IPS DF 6.9 (cell line): Measurements from ENCODE around the gene EEFSEC.

Experiments
- DNase-seq: peaks from one replicate; pipeline ENCODE4 v3.0.0-alpha.2; 2013; ENCODE audit warnings: low read depth, low spot score
- H3K27ac ChIP-seq: one replicate; pipeline ENCODE4 v1.5.1; 2013; ENCODE audit warnings: low read length, control low read depth
- H3K27me3 ChIP-seq: 2 replicates; pipeline ENCODE4 v1.6.1; 2013; ENCODE audit warnings: mild to moderate bottlenecking, low read length; ENCODE audit not compliant: control insufficient read depth, insufficient read depth
- H3K36me3 ChIP-seq: 2 replicates; pipeline ENCODE4 v1.6.1; 2013; ENCODE audit warnings: low read length; ENCODE audit not compliant: control insufficient read depth, insufficient read depth
- H3K4me1 ChIP-seq: 2 replicates; pipeline ENCODE4 v1.6.1; 2013; ENCODE audit warnings: low read length; ENCODE audit not compliant: control insufficient read depth, insufficient read depth
- H3K4me3 ChIP-seq: 2 replicates; pipeline ENCODE4 v1.5.1; 2013; ENCODE audit warnings: mild to moderate bottlenecking, low read length
- H3K9me3 ChIP-seq: 2 replicates; pipeline ENCODE4 v1.6.1; 2013; ENCODE audit warnings: low read length, inconsistent platforms; ENCODE audit not compliant: control insufficient read depth, insufficient read depth
- WGBS: extraction: QIAGEN DNeasy Blood & Tissue Kit; methylation state at CpG from one replicate; pipeline ENCODE4 v1.1.7; 2013; ENCODE audit warnings: mixed read lengths, missing lambda C conversion rate; ENCODE audit not compliant: insufficient read length, insufficient coverage; 5-methylcytosine and 5-hydroxymethylcytosine counted together

EEFSEC gene

DNA sequence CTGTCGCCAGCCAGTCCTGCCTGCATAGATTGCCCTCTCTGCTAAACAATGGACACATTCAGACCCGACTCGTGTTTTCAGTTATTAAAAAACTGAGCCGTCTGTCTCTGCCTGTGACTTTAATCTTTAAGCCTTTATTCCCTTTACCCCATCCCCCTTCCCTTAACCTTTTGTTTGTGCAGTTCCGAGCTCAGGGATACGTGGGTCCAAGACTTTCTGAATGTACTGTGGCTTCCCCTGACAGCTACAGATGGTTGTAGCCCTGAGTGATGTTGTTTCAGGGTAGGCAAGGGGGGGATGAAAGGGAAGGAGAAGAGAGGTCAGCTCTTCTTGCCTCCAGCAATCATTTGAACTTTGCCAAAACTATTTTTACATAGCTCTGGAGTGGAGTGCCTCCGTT, 44.6 kb downstream of the EEFSEC start:
- no CpG with 5 or more reads among the region's 7 CpGs for WGBS
- H3K9me3 ChIP-seq = no peaks in the 10 kb centered on the region
- peaks cover 4% of the 10 kb centered on the region for H3K4me1 ChIP-seq
- no peaks in the 10 kb centered on the region for H3K36me3 ChIP-seq
- no peak overlapping the region for H3K4me3 ChIP-seq
- H3K27ac ChIP-seq = no peak overlapping the region
- H3K27me3 ChIP-seq = no peaks in the 10 kb centered on the region
- no peak for DNase-seq

DNA sequence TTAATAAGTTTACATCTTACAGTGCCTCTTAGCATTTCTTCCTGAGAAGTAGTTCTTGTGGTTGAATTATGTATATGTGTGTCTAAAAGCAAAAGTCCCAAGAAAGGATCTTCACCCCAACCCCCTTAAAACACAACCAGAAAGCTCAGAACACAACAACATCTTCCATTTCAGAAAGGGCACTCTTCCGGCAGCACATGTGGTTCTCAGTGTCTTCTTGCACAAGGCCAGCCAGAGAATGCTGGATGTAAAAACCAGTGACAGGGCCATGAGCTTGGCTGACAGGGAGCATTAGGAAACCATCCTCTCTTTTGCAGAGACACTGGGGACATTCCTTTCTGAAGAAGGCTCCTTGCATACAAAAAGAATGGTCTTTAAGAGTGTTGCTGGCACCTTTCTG, 45.0 kb downstream of the EEFSEC start:
- H3K4me3 ChIP-seq = no peak overlapping the region
- no peaks in the 10 kb centered on the region for H3K36me3 ChIP-seq
- H3K27ac ChIP-seq = no peak overlapping the region
- no peaks in the 10 kb centered on the region for H3K27me3 ChIP-seq
- DNase-seq = no peak
- no peaks in the 10 kb centered on the region for H3K9me3 ChIP-seq
- peaks cover 3% of the 10 kb centered on the region for H3K4me1 ChIP-seq
- no CpG with 5 or more reads among the region's 1 CpG for WGBS

DNA sequence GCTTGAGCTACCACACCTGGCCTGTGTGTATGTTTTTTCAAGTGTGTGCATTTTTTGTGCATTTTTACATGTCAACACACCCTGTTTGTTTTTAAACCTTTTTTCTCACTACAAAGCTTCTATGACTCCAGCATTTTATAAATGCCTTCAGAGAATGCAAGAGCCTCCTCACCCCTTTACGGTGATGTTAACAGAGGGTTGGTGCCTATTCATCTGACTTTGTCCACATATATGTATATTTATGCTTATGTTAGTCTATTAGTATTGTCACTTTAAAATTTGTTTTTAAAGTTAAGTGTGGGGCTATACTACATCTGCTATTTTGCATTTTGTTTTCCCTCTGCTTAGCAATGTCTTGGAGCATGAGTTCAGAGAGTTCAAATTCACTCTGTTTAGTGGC, 45.8 kb downstream of the EEFSEC start:
- no CpG with 5 or more reads among the region's 1 CpG for WGBS

DNA sequence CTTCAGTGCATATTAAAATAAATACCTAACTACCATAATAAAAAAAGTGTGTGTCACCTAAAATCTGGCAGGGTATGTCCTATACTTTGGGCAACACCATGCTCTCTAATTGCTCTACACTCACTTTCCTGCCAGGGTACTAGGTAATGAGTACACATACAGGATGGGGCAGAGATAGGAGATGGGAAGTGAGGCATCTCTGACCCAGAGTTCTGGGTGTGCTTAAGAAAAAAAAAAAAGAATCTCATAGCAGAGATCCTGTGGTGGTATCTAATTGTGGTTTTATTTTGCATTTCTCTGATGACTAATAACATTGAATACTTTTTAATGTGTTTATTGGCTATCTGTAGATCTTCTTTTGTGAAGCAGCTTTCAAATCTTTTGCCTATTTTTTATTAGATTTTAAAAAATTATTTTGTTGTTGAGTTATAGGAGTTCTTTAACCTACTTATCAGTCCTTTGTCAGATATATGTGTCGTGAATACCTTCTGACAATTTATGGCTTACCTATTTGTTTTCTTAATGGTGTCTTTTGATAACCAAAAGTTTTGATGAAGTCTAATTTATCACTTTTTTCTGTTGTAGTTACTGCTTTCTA, 48.0 kb downstream of the EEFSEC start:
- peaks cover 4% of the 10 kb centered on the region for H3K4me1 ChIP-seq
- no CpG with 5 or more reads among the region's 1 CpG for WGBS
- H3K36me3 ChIP-seq = no peaks in the 10 kb centered on the region
- no peak overlapping the region for H3K4me3 ChIP-seq
- no peaks in the 10 kb centered on the region for H3K9me3 ChIP-seq
- DNase-seq = no peak
- H3K27ac ChIP-seq = no peak overlapping the region
- no peaks in the 10 kb centered on the region for H3K27me3 ChIP-seq

More for the DNA sequence above, 45.8 kb downstream of the EEFSEC start:
- Histone ChIP-seq H3K9me3 (no peaks in the 10 kb centered on the region), H3K27me3 (no peaks in the 10 kb centered on the region), H3K4me3 (no peak overlapping the region), H3K36me3 (no peaks in the 10 kb centered on the region), H3K27ac (no peak overlapping the region), H3K4me1 (peaks cover 3% of the 10 kb centered on the region)
- DNase-seq = no peak

DNA sequence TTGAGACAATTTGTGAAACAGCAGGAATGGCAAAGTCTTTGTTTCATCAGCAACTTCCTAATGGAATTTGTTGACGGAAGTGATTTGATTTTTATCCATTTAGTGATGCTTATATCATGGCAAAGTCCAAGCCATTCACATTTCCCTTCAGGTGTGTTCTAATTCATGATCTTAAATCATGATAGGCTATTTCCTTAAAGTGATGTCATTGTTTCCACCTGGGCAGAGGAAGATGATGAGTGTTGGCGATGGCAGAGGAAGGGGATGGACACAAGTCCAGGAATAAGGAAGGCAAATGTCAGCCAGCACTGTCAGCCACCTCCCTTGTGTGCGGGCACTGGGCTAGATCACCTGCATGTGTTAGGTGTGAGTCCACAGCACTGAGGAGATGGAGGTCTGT, 49.9 kb downstream of the EEFSEC start:
- Histone ChIP-seq H3K27me3 (no peaks in the 10 kb centered on the region), H3K27ac (no peak overlapping the region), H3K4me1 (peaks cover 4% of the 10 kb centered on the region), H3K36me3 (no peaks in the 10 kb centered on the region), H3K9me3 (no peaks in the 10 kb centered on the region), H3K4me3 (no peak overlapping the region)
- no peak for DNase-seq
- no CpG with 5 or more reads among the region's 3 CpGs for WGBS

- H3K36me3 ChIP-seq = no peaks in the 10 kb centered on the region; the same call in 1 of the 2 replicates
- H3K9me3 ChIP-seq = no peaks in the 10 kb centered on the region
- WGBS = no CpG with 5 or more reads among the region's 3 CpGs
- H3K27ac ChIP-seq = no peak overlapping the region
- no peak overlapping the region for H3K4me3 ChIP-seq
- DNase-seq = no peak
- peaks cover 2% of the 10 kb centered on the region; the same call in 1 of the 2 replicates for H3K4me1 ChIP-seq
- H3K27me3 ChIP-seq = no peaks in the 10 kb centered on the region
Measured at GRCh38 chr3:128205558-128206145, 52.4 kb downstream of the EEFSEC start.

DNA sequence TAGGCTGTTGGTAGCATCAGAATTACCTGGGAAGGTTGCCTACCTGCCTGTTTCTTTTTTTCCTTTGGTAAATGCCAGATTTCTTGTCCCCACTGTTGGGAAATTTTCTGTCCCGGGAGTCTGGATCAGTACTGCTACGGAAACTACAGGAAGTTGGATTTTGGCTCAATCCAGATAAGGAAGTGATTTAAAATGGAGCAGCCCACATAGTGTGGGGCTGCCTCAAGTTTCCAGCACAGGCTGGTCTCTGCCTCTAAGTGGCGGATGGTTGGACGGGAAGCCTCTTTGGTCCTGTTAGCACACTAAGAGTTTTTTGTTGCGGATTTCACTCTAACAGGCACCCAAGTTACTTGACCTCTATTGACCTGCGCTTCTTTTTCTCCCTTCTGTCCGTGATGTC, 54.7 kb downstream of the EEFSEC start:
- no peak overlapping the region for H3K4me3 ChIP-seq
- H3K9me3 ChIP-seq = no peaks in the 10 kb centered on the region
- no peak for DNase-seq
- WGBS = no CpG with 5 or more reads among the region's 7 CpGs
- no peaks in the 10 kb centered on the region; the same call in 1 of the 2 replicates for H3K36me3 ChIP-seq
- H3K27me3 ChIP-seq = no peaks in the 10 kb centered on the region
- H3K27ac ChIP-seq = no peak overlapping the region
- peaks cover 2% of the 10 kb centered on the region; the same call in 1 of the 2 replicates for H3K4me1 ChIP-seq

DNA sequence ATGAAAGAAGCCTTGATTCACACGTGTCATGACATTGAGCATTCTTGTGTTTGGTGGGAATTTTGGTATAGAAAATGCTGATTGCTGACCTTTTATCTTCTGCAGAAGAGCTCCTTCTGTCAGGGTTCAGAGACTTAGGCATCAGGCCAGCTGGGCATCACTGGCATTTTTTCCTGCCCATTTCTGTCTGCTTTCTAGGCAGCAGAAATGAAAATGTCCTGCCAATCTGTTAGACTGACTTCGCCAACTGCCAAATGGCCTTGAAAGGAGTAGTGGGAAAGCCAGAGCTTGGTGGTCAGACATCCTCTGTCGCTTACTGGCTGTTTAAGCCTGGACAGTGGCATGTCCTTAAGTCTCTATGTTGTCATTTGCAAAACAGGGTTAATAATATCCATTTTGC, 57.4 kb downstream of the EEFSEC start:
- no peaks in the 10 kb centered on the region; the same call in 1 of the 2 replicates for H3K36me3 ChIP-seq
- H3K4me3 ChIP-seq = no peak overlapping the region
- H3K27ac ChIP-seq = no peak overlapping the region
- WGBS = no CpG with 5 or more reads among the region's 3 CpGs
- H3K27me3 ChIP-seq = no peaks in the 10 kb centered on the region
- no peaks in the 10 kb centered on the region for H3K9me3 ChIP-seq
- H3K4me1 ChIP-seq = no peaks in the 10 kb centered on the region
- no peak for DNase-seq

DNA sequence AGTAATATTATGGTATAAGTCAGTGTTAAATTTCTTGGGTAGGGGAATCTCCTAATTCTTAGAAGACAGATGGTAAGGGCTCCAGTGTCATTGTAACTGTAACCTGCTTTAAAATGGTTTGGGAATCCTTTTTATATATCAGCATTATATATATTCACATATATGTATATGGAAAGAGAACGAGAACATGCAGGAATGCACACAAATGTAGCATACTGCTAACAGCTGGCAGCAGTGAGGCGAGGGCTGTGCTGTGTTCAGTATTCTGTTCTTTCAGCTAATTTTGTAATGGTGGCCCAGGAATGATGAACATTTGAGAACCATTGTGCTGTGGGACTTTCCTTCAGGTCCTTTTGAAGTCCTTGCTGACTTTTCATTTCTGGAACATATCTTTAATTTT, 60.8 kb downstream of the EEFSEC start:
- Histone ChIP-seq H3K9me3 (no peaks in the 10 kb centered on the region), H3K4me1 (peaks cover 1% of the 10 kb centered on the region; the same call in 1 of the 2 replicates), H3K4me3 (no peak overlapping the region), H3K36me3 (no peaks in the 10 kb centered on the region; the same call in 1 of the 2 replicates), H3K27ac (no peak overlapping the region), H3K27me3 (no peaks in the 10 kb centered on the region)
- DNase-seq = no peak
- no CpG with 5 or more reads among the region's 2 CpGs for WGBS

DNA sequence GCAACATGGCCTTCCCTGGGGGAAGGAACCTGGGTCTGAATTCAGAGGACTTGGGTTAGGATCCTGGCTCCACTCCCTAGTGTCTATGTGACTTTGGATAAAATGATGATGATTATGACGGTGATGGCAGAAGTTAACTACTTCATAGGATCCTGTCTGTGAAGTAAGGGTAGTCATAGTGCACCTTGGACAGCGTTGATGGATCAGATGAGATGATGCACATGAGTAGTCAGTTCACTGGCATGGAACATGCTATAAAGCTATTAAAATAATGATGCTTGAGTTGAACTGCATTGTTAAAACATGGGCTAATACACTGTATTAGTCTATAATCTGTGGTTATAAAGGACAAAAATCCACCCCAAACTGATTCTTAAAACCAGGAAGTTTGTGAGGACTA, 62.0 kb downstream of the EEFSEC start:
- no CpG with 5 or more reads among the region's 2 CpGs for WGBS

More for the DNA sequence above, 62.0 kb downstream of the EEFSEC start:
- DNase-seq = no peak
- Histone ChIP-seq H3K27ac (no peak overlapping the region), H3K4me1 (peaks cover 1% of the 10 kb centered on the region; the same call in 1 of the 2 replicates), H3K36me3 (no peaks in the 10 kb centered on the region), H3K4me3 (no peak overlapping the region), H3K27me3 (no peaks in the 10 kb centered on the region), H3K9me3 (no peaks in the 10 kb centered on the region)
